Measurements from ENCODE around the gene SGMS2. TPM values are rescaled to one million over a fixed set of nuclear protein-coding genes. Genes with fewer than 3 reads are reported as not detected.

The SGMS2 gene
- total RNA-seq, 2 donors from 2014 or later = 0.32 TPM; not detected in 1

DNA sequence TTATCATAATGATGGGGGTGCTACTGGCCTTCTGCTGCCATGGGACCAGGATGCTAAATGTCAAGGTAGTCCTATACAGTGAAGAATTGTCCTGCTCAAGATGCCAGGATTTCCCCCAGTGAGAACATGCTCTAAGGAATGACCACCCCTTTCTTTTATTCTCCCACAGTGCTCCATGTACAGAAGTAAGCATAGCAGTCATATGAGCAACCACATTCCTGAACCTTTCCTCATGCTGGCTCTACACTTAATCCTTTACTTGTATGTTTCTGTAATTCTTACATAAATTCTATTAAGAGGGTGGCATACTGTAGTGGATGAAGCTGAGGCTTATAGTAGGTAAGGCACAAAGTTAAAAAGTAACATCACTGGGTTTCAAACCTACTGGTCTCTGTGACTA, 126.8 kb downstream of the SGMS2 start:
- no peak overlapping the region for H3K27ac Mint-ChIP-seq
- no peak for ATAC-seq

GRCh38 chr4:107956011-107956410, 131.3 kb downstream of the SGMS2 start:
- ATAC-seq (no peak), DNase-seq (no peak)
- Mint-ChIP-seq H3K27ac (no peak overlapping the region), H3K4me1 (no peaks in the 10 kb centered on the region), H3K4me3 (no peak overlapping the region), H3K36me3 (ENCODE audit: low read depth) (peaks cover 3% of the 10 kb centered on the region), H3K27me3 (no peaks in the 10 kb centered on the region)
- H3K9me3 ChIP-seq (ENCODE audit: control insufficient read depth, low read length, poor library complexity, severe bottlenecking) = no peaks in the 10 kb centered on the region

More for the DNA sequence above, 126.8 kb downstream of the SGMS2 start:
- Mint-ChIP-seq H3K4me3 (no peak overlapping the region), H3K36me3 (ENCODE audit: low read depth) (peaks cover 3% of the 10 kb centered on the region), H3K27me3 (no peaks in the 10 kb centered on the region), H3K4me1 (no peaks in the 10 kb centered on the region)
- H3K9me3 ChIP-seq (ENCODE audit: control insufficient read depth, low read length, poor library complexity, severe bottlenecking) = no peaks in the 10 kb centered on the region
- no peak for DNase-seq

Other genes with a start within 250 kb of the SGMS2 start
- gene PAPSS1, start 104.7 kb upstream of the SGMS2 start, total RNA-seq = 10 to 100 TPM; 13.1 to 14.8 TPM
- gene CYP2U1, start 106.6 kb downstream of the SGMS2 start, total RNA-seq = 1 to 10 TPM in 1 of 2 donors, under 1 TPM in 1; 0.96 to 2.8 TPM
- 10 to 100 TPM; 10.5 to 13.3 TPM for gene HADH, start 165.0 kb downstream of the SGMS2 start, total RNA-seq